ENCODE data around the gene GPSM3.

DNA sequence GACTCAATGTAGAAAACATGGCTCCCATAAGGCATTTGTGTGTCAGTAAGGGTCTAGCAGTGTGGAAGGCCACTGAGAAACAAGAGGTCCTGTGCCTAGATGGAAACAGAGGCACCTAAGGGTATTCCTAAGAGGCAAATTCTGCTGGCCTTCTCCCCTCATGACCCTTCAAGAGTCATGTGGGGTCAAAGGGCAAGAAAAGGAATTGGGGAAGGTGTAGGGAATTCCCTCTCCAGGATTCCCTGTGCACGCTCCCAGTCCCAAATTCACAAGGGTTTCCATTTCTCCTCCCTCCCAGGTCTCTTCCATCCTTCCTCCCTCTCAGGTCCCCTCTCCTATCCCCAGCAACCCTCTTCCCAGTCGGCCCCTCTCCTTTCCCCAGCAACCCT is 17.1 kb downstream of the GPSM3 start:
- TF ChIP-seq, protein P1, sequence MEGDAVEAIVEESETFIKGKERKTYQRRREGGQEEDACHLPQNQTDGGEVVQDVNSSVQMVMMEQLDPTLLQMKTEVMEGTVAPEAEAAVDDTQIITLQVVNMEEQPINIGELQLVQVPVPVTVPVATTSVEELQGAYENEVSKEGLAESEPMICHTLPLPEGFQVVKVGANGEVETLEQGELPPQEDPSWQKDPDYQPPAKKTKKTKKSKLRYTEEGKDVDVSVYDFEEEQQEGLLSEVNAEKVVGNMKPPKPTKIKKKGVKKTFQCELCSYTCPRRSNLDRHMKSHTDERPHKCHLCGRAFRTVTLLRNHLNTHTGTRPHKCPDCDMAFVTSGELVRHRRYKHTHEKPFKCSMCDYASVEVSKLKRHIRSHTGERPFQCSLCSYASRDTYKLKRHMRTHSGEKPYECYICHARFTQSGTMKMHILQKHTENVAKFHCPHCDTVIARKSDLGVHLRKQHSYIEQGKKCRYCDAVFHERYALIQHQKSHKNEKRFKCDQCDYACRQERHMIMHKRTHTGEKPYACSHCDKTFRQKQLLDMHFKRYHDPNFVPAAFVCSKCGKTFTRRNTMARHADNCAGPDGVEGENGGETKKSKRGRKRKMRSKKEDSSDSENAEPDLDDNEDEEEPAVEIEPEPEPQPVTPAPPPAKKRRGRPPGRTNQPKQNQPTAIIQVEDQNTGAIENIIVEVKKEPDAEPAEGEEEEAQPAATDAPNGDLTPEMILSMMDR (IDR thresholded peaks at IDR 0.05) = no peak
- TF ChIP-seq EZH2 (IDR thresholded peaks at IDR 0.05; ENCODE audit: borderline replicate concordance, insufficient read depth, low read depth, low read length, poor library complexity, severe bottlenecking) = no peak

Data from B cell (primary cell).